HG03135 (cell line): ENCODE data around the gene TTC9B.
"Not testable (repeated sequence)": the region's sequence is repeated elsewhere in the genome, so short reads cannot be mapped to it uniquely, and the experiment has no call there.

ENCODE experiments used
- ATAC-seq: cut with Tn5 transposase; IDR thresholded peaks from one replicate; pipeline ENCODE4 v1.9.1; 2021; ENCODE audit warnings: mild to moderate bottlenecking, moderate library complexity; ENCODE audit not compliant: unreplicated experiment

The TTC9B gene

GRCh38 chr19:40175820-40176219, 42.4 kb downstream of the TTC9B start:
- ATAC-seq = no peak

- ATAC-seq = no peak
These were observed 44.1 kb downstream of the TTC9B start for GRCh38 chr19:40174092-40174491.

GRCh38 chr19:40171293-40171692, 46.9 kb downstream of the TTC9B start:
- not testable (repeated sequence) for ATAC-seq

- not testable (repeated sequence) for ATAC-seq
These were observed 47.7 kb downstream of the TTC9B start for GRCh38 chr19:40170303-40170989.

GRCh38 chr19:40169482-40170302, 48.5 kb downstream of the TTC9B start:
- ATAC-seq = not testable (repeated sequence)
